ENCODE data around the gene ZBTB8A. TPM values are rescaled to one million over a fixed set of nuclear protein-coding genes. Genes with fewer than 3 reads are reported as not detected.

ZBTB8A gene
- 10.9 TPM for total RNA-seq

- DNase-seq, result peak; percentile 76
These were observed at the start of gene ZBTB8A for GRCh38 chr1:32538887-32539583. Gene ZBTB8A (plus strand): TSS chr1:32539427. CDS start chr1:32592932, 53,505 bp downstream.

- DNase-seq, result no peak
These were observed 49.3 kb upstream of the ZBTB8A start for GRCh38 chr1:32489774-32490454.

- DNase-seq, result no peak
These were observed 47.8 kb upstream of the ZBTB8A start for GRCh38 chr1:32491386-32491785.

- no peak for DNase-seq
These were observed 45.0 kb upstream of the ZBTB8A start for GRCh38 chr1:32494196-32494595.

GRCh38 chr1:32494711-32495337, 44.4 kb upstream of the ZBTB8A start:
- no peak for DNase-seq

- DNase-seq, result peak; percentile 48
These were observed 43.1 kb upstream of the ZBTB8A start for GRCh38 chr1:32496127-32496526.

- DNase-seq, result no peak
These were observed 40.5 kb upstream of the ZBTB8A start for GRCh38 chr1:32498751-32499150.

GRCh38 chr1:32500387-32501209, 38.6 kb upstream of the ZBTB8A start:
- peak; percentile 14 for DNase-seq

GRCh38 chr1:32501865-32502264, 37.4 kb upstream of the ZBTB8A start:
- DNase-seq, result no peak

- no peak for DNase-seq
These were observed 36.1 kb upstream of the ZBTB8A start for GRCh38 chr1:32503153-32503552.

GRCh38 chr1:32507021-32507420, 32.2 kb upstream of the ZBTB8A start:
- DNase-seq, result no peak

- DNase-seq, result no peak
These were observed 30.5 kb upstream of the ZBTB8A start for GRCh38 chr1:32508761-32509160.

- DNase-seq, result no peak
These were observed 29.3 kb upstream of the ZBTB8A start for GRCh38 chr1:32509939-32510338.

- no peak for DNase-seq
These were observed 22.8 kb upstream of the ZBTB8A start for GRCh38 chr1:32516402-32516801.

- DNase-seq, result no peak
These were observed 20.3 kb upstream of the ZBTB8A start for GRCh38 chr1:32518976-32519375.

- no peak for DNase-seq
These were observed 18.1 kb upstream of the ZBTB8A start for GRCh38 chr1:32521165-32521564.

GRCh38 chr1:32525053-32525452, 14.2 kb upstream of the ZBTB8A start:
- no peak for DNase-seq

GRCh38 chr1:32525661-32526444, 13.4 kb upstream of the ZBTB8A start:
- no peak for DNase-seq

- DNase-seq, result peak; percentile 41
These were observed 10.7 kb upstream of the ZBTB8A start for GRCh38 chr1:32528550-32528949.

- no peak for DNase-seq
These were observed 5.4 kb upstream of the ZBTB8A start for GRCh38 chr1:32533792-32534327.

GRCh38 chr1:32536117-32536516, 3.1 kb upstream of the ZBTB8A start:
- DNase-seq, result no peak

- no peak for DNase-seq
These were observed 2.5 kb upstream of the ZBTB8A start for GRCh38 chr1:32536764-32537163.

All from skin of body (tissue), 2 donors.